Measurements from ENCODE around the gene MYO1F. TPM values are rescaled to one million over a fixed set of nuclear protein-coding genes. Genes with fewer than 3 reads are reported as not detected.
"Not testable (repeated sequence)": the region's sequence is repeated elsewhere in the genome, so short reads cannot be mapped to it uniquely, and the experiment has no call there.

Gene MYO1F
- total RNA-seq: 0.05 and 0.17 TPM in 2 replicates

DNA sequence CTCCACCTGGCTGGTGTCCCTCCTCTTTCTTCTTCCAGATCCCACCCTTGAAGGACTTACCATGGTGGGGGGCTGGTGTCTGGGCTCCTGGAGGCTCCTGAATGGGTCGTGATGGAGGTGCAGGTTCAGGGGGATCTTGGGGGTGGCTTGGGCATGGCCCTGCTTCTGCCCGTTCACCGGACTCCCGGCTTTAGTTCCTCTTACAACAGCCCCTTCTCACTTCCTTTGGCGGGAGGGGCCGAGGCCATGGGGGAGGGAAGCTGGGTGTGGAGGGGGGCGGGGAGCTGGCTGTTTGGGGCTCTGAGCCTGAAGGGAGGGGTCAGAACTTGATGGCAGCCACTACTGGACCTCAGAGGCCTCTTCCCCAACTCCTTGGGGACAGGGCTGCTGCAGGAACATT lies at the start of gene MYO1F:
Gene MYO1F (minus strand): TSS at position 196 of the 400 bp plus-strand sequence. CDS start 133 bp downstream, at position 63.
- no peak for DNase-seq (ENCODE audit: low read depth)

DNA sequence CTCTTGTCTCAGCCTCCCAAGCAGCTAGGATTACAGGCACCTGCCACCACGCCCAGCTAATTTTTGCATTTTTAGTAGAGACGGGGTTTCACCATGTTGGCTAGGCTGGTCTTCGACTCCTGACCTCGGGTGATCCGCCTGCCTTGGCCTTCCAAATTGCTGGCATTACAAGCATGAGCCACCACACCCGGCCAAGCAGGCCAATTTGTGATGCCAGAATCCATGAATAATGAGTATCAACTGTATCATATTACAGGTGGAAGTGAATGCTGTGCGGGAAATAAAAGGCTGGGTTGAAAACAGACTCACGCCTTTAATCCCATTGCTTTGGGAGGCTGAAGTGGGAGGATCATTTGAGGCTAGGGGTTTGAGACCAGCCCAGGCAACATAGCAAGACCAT lies 49.6 kb upstream of the MYO1F start:
- no peak for DNase-seq (ENCODE audit: low read depth)

DNA sequence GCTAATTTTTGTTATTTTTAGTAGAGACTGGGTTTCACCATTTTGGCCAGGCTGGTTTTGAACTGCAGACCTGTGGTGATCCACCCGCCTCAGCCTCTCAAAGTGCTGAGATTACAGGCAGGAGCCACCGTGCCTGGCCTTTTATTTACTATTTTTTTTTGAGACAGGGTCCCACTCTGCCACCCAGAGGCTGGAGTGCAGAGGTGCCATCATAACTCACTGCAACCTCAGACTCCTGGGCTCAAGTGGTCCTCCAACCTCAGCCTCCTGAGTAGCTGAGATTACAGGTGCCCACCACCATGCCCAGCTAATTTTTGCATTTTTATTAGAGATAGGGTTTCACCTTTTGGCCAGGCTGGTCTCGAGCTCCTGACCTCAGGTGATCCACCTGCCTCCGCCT lies 45.6 kb upstream of the MYO1F start:
- not testable (repeated sequence) for DNase-seq (ENCODE audit: low read depth)

DNA sequence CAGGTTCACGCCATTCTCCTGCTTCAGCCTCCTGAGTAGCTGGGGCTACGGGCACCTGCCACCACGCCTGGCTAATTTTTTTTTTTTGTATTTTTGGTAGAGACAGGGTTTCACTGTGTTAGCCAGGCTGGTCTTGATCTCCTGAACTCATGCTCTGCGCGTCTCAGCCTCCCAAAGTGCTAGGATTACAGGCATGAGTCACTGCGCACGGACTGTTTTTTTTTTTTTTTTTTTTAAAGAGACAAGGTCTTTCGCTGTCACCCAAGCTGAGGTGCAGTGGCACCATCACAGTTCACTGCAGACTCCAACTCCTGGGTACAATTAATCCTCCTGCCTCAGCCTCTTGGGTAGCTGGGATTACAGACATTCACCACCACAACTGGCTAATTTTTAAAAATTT lies 41.5 kb upstream of the MYO1F start:
- DNase-seq (ENCODE audit: low read depth): no peak

DNA sequence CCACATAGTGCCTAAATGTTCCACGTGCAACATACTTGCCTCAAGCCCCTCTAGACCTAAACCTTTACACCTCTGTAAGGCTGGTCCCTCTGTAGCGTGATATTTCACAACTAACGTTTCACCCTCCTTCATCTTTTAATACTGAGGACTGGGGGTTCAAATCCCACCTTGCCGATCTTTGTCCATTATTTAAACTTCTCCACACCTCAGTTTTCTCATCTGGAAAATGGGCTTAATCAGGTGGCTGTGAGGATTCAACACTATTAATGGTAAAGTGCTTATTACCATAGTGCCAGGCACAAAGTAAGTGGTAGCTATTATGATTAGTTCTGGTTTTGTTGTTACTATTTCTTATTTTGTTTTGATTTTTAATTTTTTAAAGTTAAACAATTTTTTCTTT lies 40.7 kb upstream of the MYO1F start:
- no peak for DNase-seq (ENCODE audit: low read depth)

DNA sequence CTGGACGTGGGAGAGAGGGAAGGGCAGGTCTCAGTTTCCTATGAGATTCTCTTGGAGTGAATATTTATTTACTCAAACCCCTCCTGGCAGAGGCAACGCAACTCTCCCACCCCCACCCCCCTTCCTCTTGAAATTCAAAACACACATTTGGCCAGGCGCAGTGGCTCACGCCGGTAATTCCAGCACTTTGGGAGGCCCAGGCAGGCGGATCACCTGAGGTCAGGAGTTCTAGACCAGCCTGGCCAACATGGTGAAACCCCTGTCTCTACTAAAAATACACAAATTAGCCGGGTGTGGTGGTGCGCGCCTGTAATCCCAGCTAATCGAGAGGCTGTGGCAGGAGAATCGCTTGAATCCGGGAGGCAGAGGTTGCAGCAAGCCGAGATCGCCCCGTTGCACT lies 40.1 kb upstream of the MYO1F start:
- not testable (repeated sequence) for DNase-seq (ENCODE audit: low read depth)

DNA sequence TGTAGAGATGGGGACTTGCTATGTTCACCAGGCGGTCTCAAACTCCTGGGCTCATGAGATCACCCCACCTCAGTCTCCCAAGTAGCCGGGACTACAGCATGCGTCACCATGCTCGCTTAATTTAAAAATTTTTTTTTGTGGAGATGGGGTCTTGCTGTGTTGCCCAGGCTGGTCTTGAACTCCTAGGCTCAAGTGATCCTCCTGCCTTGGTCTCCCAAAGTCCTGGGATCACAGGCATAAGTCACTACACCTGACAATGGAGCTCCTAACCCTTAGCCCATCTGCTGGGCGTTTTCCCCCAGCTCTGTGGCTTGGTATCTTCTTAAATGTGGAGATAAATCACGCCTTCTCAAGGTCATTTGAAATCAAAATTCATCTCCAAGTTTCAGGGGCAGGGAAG lies 39.6 kb upstream of the MYO1F start:
- DNase-seq (ENCODE audit: low read depth): no peak

DNA sequence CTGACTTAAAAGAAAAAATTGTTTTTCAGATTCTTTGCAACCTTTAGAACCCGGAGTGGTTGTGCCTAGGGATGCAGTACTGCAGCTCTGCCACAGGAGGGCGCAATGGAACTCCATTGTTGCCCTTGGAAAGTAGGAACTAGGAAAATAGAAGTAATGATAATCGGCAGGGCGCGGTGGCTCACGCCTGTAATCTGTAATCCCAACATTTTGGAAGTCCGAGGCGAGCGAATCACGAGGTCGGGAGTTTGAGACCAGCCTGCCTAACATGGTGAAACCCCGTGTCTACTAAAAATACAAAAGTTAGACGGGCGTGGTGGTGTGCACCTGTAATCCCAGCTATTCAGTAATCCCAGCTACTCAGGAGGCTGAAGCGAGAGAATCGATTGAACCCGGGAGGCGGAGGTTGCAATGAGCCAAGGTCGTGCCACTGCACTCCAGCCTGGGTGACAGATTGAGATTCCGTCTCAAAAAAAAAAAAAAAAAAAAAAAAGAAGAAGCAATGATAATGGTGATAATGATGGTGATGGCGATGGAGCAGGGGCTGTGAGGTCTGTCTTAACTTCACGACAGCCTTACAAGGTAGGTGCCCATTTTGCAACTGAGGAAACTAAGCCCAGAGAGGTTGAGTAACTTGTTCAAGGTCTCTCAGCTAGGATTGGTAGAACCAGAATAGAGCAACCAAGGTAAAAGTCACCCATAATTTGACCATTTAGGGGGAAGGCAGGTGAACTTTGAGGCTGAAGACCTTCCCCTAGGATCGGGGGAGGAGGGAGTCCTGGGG lies 38.8 kb upstream of the MYO1F start:
- no peak for DNase-seq (ENCODE audit: low read depth)

DNA sequence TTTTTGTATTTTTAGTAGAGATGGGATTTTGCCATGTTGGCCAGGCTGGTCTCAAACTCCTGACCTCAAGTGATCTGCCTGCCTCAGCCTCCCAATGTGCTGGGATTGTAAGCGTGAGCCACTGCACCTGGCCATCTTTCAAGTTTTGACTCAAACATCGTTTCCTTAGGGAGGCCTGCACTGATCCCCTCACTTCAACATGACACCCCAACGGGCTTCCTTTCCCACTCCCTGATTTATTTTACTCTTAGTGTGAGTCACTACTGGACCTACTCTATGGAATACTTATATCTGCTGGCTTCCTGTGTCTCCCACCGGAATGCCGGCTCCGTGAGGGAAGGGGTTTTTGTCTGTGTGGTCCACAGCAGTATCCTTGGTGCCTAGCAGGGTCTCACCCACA lies 37.8 kb upstream of the MYO1F start:
- DNase-seq (ENCODE audit: low read depth): no peak

DNA sequence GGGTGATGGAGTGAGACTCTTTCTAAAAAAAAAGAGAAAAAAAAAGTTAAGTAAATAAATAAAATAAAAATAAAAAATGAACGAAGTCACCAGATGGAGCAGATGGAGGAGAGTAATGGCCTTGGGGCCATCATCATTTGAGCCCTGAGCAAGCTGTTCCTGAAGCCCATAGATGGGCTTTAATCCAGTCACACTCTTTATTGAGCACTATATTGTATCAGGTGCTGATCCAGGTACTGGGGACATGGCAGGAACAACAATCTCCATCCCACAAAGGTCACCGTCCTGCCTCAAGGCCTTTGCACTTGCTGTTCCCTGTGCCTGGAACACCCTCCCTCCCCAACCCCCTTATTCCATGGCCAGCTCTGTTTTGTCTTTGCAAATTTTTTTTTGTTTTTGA lies 37.2 kb upstream of the MYO1F start:
- no peak for DNase-seq (ENCODE audit: low read depth)

DNA sequence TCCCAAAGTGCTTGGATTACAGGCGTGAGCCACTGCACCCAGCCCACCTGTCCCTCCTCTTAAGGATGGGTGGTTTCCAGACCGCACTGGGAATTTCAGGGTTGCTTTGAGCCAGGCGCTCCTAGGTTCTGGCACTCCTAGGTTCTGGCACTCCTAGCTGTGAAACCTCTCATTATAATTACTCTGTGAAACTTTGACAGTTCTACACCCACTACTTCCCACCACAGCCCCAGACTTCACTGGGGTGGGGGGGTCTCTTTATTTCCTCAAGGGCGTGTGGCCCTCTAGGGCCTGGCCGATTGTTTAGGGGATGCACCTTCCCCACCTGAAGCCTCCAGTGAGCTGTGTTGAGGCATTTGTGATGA lies 35.5 kb upstream of the MYO1F start:
- DNase-seq (ENCODE audit: low read depth): no peak

DNA sequence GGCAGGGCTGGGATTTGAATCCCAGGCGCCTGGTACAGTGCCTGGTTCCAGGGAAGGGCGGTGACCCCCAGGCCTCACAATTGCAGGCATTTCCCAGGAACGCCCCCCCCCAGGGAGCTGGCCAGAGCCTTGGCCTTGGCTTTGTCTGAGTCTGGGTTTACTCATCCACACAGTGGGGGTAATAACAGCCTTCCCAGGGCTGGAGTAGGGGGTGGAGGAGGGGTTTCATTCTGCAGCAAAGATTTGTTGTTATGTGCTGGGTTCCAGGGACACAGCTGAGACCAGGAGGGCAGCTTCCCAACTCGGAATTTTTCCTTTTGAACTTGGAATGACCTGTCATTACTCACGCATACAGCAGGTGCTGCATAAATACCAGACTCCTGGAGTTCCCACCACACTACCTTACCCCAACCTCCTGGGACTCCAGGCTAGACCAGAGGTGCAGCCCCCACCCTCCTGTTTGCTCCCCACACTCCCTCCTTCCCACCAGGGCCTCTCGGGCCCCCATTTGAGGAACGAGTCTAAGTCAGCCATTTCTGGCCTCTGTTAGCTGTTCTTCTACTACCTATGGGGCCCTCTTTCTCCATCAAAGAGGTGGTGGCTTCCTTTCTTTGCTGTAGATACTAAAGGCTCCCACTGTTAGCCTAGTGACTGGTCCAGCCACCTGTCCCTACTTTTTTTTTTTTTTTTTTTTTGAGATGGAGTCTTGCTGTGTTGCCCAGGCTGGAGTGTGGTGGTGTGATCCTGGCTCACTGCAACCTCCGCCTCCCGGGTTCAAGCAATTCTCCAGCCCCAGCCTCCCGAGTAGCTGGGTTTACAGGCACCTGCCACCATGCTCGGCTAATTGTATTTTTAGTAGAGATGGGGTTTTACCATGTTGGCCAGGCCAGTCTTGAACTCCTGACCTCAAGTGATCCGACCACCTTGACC lies 34.9 kb upstream of the MYO1F start:
- peak; percentile 38 for DNase-seq (ENCODE audit: low read depth)

DNA sequence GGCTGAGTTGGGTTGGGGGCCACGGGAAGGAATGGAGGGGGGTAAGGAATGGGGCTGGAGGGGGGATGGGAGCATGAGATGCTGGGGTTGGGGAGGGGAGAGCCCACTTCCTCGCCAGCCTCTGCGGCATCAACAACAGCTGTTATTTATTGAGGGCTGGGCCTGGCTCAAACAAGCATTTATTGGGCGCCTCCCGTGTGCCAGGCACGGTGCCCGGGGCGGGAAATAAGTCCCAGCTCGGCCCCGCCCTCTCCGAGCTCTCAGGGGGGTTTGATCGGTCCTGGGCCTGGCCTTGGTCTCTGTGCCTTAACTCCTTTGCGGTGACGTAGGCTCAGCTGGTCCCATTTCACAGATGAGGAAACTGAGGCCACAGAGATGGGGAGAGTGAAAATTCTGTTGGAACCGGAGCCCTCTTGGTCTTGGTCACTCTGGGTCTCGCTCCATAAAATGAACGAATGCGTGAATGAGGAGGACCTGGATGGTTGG lies 34.2 kb upstream of the MYO1F start:
- DNase-seq (ENCODE audit: low read depth): no peak

DNA sequence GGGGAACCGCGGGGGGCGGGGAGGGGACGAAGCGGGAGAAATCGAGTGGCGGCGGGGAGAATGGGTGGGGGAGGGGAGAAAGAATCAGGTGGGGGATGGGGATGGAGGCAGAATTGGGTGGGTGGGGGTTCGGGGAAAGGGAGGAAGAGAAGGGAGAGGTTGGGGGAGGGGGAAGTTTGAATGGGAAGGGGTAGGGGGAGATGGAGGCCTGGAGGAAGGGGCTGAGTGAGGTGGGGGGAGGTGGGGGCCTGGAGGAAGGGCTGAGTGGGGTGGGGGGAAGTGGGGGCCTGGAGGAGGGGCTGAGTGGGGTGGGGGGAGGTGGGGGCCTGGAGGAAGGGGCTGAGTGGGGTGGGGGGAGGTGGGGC lies 33.7 kb upstream of the MYO1F start:
- DNase-seq (ENCODE audit: low read depth): no peak

DNA sequence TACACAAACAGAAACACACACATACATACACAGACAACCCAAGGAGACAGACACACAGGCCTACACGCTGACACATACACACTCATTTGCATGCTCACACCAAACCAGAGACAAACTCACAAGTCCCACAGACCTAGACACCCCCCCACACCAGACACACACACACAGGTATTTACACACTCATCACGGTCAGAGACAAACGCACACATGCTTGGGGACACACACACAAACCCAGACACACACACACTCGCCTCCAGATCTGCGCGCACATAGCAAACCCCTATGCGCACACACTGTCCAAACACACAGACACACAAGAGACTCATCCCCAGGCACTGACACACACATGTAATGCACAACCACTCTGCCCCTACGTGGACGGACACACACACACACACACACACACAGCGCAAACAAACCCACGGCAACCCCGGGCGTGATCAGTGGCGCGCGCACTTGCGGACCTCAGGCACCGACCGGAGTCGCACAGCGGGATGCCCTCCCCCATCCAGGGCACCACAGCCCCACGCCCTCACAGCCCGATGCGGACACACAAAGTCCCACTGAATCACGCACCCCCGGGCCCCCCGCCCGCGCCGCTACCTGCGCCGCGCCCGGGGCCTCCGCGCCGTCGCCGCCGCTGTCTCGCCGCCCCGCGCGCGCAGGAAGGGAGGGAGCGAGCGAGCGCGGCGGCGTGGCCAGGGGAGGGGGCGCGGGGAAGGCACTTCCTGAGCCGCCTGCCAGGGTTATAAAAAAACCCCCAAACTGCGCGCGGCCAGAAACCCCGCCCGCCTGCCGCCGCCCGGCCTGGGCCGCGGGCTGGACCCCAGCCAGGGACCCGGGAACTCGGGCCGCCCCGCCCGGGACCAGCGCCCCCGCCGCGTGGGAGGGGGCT lies 33.0 kb upstream of the MYO1F start, which contains the start of gene ADAMTS10:
Gene ADAMTS10 (minus strand): TSS at position 675 of the 895 bp plus-strand sequence. CDS start 5,005 bp downstream, outside the sequence.
- no peak for DNase-seq (ENCODE audit: low read depth)

DNA sequence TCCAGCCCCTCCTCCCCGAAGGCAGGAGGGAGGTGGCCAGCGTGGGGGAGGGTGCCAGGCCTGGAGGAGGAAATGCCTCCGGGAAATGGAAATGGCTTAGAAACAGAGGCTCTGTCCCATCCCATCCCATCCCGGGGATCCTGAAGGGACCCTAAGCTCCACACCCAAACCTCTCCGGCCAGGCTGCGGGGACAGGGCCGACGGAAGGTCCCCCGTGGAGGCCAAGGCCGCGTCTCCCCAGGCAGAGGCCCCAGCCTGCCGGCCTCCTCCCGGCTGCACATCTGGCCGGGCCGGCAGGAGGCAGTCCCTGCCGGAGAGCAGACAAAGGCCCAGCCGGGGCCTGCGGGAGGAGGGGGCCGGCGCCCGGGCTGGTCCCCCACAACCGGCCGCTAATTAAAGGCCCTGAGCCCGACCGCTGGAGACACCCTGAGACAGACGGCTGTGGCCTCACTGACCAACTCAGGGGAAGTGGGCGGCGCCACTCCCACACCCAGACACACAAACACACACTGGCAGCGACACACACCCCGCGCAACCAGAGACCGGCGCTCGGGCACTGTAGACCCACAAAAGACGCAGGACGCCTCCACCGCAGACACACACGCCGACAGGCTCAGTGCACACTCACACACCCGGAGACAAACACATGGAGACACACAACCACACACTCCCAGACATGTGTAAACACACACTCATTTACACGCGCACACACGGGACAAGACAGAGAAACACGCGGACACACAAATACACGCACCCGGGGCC lies 32.2 kb upstream of the MYO1F start:
- DNase-seq (ENCODE audit: low read depth): no peak

DNA sequence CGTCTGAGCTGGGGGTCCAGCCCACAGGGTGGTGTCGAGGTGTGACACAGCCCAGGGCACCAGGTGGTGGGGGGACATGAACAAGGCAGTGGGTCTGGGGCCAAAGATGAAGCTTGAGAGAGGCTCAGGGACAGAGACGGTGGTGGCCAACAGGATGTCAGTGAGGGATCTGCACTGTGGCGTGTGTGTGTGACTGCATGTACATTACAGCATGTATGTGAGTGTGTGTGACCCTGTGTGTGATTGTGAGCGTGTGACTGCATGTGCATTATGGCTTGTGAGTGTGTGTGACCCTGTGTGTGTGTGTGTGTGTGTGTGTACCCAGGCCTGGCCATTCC lies 31.7 kb upstream of the MYO1F start:
- no peak for DNase-seq (ENCODE audit: low read depth)

DNA sequence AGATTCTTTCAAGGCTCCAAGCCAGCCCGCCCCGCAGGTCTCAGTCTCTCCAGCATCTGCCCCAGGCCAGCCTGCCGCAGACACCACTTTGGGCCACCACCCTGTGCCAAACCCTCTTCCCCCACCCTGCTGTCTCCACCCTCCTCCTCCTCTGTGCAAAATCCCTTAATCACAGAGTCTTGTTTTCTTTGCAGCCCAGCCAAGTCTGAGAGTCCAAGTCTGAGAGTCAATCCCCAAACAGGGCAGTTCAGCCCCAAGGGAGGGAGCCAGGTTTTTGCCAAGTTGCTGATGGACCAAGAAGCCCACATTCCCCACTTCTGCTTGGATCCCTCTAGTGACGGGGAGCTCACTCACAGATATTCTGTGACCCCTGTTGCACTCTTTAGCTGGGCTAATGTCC lies 30.1 kb upstream of the MYO1F start:
- DNase-seq (ENCODE audit: low read depth): no peak

DNA sequence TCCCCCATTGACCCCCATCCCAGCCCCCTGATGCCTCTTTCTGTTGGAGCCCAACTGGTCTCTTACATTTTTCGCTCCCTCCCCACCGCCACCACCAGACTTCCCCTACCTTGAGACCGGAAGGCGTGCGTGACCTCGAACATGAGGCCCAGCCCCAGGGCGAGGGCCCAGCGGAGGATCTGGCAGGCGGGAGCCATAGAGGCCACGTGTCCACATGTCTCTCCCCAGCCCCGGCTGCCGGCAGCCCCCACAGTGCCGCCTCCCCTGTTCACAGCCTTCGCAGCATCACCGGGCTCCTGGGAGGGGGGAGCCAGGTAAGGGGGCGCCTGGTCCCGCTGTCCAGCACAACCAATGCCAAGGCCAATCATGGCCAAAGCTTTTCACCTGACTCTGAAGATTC lies 28.3 kb upstream of the MYO1F start:
- DNase-seq (ENCODE audit: low read depth): no peak

DNA sequence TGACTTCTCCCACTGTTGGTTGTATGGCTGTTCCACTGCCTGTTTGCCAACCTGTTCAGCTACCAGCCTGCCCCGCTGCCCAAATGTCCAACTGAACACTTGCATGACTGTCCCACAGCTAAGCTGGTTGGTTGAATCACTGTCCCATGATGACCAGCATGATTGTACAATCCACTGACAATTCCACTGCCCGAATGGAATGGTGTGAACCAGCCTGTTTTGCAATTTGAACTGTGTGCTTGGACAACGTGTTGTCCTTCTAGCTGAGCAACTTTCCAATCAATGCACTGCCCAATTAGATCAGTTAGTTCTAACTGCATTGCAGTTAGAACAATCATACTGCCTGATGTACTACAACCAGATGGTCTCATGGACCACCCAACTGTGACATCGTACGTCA lies 24.6 kb upstream of the MYO1F start:
- no peak for DNase-seq (ENCODE audit: low read depth)

DNA sequence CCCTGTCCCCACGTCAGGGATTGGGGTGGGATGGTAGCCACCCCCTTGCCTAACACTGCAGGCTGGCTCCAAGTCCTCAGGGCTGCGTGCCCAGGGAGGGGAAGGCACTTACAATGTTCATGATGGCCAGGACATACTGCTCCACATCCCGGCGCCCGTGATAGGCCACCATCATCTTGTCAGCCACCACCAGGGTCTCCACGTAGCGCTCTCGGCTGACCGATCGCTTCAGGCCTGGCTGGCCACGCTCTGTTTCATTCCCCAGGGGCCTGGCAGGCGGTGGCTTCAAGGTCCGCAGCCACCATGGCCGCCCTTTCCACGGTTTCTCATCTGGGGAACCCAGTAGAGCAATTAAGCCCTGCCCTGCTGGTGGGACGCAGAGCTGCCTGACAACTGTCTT lies 23.6 kb upstream of the MYO1F start:
- DNase-seq (ENCODE audit: low read depth): no peak
